ENCODE measurements around the gene CDC42BPB.
A peak's percentile ranks its signal among the peaks of the same experiment; 100 is the strongest.

CDC42BPB gene, protein sequence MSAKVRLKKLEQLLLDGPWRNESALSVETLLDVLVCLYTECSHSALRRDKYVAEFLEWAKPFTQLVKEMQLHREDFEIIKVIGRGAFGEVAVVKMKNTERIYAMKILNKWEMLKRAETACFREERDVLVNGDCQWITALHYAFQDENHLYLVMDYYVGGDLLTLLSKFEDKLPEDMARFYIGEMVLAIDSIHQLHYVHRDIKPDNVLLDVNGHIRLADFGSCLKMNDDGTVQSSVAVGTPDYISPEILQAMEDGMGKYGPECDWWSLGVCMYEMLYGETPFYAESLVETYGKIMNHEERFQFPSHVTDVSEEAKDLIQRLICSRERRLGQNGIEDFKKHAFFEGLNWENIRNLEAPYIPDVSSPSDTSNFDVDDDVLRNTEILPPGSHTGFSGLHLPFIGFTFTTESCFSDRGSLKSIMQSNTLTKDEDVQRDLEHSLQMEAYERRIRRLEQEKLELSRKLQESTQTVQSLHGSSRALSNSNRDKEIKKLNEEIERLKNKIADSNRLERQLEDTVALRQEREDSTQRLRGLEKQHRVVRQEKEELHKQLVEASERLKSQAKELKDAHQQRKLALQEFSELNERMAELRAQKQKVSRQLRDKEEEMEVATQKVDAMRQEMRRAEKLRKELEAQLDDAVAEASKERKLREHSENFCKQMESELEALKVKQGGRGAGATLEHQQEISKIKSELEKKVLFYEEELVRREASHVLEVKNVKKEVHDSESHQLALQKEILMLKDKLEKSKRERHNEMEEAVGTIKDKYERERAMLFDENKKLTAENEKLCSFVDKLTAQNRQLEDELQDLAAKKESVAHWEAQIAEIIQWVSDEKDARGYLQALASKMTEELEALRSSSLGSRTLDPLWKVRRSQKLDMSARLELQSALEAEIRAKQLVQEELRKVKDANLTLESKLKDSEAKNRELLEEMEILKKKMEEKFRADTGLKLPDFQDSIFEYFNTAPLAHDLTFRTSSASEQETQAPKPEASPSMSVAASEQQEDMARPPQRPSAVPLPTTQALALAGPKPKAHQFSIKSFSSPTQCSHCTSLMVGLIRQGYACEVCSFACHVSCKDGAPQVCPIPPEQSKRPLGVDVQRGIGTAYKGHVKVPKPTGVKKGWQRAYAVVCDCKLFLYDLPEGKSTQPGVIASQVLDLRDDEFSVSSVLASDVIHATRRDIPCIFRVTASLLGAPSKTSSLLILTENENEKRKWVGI (N-terminal part only)

DNA sequence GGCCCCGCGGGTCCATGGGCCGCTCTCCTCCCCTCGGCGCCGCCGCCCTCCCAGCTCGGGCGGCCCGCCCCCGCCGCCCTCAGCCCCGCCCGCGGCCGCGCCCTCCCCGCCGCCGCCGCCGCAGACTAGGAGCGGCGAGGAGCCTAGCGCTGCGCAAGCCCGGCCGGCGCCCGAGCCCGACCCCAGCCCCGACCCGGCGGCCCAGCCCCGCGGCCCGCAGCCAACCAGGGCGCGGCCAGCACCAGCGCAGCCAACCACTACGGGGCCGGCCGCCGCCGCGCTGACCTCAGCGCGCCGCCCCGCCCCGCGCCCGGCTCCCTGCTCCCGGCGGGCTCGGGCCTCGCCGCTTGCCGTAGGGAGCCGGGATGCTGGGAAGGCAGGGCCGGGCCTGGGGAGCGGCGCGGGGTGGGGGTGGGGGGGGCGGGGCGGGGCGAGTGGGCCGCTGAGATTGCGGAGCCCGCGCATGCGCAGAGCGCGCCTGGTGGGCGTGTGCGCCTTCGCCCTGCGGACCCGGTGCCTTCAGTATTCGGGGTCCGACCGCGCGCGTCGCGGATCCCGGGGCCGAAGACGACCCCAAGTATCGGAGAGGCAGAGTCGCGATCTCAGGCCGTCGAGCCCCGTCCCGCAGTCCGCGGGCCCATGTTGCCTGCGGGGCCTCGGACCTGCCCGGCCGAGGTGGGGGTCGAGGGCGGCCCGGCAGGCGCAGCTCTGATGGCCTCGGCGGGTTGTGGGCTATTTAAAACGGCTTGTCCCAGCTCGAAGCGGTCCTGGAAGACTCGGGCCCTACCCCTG, at the start of gene CDC42BPB:
Gene CDC42BPB, minus strand, starts transcription at position 178 of the 792 bp plus-strand sequence. CDS start 376 bp downstream, outside the sequence.
- peak; percentile 95 for DNase-seq (ENCODE audit: low read depth)

DNA sequence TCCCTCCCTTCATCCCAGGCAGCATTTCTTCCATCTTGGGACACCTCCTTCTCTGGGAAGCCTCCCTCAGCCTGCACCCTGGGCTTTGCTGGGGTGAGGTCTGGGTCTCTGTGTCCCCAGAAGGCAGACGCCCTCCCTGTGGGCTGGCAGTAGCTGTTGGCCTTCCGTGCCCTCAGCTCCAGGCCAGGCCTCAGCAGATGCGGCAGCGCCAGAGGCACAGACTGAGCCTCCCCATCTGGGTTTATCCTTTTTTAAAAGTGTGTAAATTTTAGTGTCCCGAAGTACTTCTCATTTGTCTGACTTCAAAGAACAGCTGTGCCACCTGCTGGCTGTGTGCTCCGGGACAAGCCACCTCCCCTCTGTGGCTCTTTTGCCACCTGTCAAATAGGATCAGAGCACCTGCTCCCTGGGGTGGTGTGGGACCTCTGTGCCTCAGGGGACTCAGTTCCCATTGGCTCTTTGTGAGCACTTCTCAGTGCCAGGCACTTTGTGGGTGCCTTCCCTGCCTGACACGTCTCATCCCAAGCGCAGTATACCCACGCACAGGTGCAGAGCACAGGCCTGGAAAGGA, 48.3 kb upstream of the CDC42BPB start:
- DNase-seq (ENCODE audit: low read depth) = no peak

DNA sequence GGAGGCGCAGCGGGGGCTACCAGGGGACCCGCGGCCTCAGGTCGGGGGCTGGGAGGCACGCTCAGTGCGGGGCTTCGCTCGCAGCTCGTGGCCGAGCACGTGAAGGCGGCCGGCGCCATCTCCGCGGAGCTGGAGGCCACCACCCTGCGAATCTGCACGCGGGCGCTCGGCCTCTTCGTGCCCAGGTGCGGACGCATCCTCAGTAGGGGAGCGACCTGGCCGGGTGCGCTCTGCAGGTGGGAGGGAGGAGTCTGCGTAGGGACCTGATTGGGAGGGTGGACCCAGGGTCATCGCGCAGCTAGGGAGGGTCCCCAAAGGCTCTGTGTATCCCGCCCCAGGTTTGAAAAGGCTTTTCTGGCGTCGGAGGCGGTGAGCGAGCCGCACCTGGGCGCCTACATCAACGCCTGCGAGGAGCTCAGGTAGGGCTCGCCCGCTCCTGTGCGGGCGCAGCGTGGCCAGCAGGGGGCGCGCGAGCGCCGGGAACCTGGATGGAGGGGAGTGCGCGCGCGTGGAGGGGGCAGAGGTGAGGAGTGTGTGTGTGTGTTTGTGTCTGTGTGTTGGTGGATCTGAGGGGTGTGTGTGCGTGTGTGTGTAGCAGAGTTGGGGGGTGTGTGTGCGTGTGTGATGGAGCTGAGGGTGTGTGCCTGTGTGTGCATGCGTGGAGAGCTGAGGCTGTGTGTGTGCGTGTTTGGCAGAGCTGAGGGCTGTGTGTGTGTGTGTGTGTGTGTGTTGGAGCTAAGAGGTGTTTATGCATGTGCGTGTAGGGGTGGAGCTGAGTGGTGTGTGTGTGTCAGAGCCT, 47.5 kb upstream of the CDC42BPB start:
- DNase-seq (ENCODE audit: low read depth) = peak; percentile 53

DNA sequence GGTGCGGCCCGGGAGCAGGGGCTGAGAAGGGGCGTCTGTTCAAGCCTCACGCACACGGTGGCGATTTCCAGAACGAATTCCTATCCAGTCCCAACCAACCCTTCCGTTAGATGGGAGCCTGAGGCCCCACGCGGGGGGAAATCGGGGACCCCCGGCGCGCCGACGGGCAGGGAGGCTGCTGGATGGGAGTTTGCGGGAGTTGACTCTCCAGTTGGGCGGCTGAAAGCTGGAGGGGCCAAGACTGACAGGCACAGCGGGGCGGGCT, 47.0 kb upstream of the CDC42BPB start:
- DNase-seq (ENCODE audit: low read depth) = no peak

DNA sequence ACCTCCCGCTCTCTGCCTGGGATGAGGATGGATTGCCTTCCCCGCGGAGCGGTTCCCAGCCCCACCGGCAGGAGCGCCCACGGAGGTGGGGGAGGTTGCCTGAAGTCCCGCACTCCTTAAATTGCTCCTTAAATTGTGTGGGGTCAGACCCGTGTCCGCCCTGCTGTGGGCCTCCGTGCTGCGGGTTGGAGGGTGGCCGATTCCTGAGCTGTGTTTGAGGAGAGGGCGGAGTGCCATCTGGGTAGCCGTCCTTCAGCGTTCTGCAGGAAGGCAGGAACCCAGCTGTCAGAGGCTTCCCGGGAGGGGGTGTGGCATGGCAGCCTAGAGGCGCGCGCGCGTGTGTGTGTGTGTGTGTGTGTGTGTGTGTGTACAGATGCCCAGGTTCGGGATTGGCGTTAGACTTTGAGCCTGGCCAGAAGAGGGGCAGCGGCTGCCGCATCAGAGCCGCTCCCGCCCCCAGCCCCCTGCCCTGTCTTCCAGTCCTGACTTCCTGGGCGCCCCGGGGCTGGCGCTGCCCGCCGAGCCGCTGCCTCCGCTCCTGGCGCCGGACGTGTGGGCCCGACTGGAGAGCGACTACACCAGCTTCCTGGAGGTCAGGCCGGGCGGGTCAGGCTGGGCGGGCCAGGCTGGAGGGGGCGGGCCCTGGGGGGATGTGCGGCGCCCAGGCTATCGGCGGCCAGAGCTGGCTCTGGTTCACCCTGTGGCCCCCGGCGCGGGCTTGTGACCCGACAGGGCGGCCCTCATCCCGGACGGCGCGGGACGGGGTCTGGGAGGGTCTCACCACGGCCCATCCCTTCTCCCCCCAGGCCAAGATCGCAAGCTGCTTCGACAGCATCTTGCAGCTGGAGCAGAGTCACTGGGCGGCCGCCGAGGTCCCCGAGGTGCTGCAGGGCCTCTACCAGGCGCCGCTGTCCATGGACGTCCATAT, 46.4 kb upstream of the CDC42BPB start:
- peak; percentile 77 for DNase-seq (ENCODE audit: low read depth)

DNA sequence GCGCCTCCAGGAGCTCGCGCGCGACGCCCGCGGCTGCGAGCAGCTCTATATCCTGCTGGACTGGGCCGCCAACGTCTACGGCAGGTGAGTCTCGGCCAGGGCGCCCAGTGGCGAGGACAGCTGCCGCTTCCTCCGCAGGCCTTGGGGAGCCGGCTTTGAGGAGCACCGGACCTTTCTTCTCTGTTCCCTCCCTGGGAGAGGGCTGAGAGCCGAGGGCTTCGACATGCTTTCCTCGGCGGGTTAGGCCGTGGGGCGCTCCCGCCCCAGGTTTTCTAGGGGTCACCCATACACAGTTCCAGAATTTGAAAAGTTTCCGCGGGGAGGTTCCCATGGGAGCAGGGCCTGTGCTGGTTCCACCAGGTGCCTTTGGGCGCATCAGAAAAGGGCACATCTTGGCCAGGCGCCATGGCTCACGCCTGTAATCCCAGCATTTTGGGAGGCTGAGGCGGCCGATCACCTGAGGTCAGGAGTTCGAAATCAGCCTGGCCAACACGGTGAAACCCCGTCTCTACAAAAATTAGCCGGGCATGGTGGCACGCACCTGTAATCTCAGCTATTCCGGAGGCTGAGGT, 45.4 kb upstream of the CDC42BPB start:
- no peak for DNase-seq (ENCODE audit: low read depth)

DNA sequence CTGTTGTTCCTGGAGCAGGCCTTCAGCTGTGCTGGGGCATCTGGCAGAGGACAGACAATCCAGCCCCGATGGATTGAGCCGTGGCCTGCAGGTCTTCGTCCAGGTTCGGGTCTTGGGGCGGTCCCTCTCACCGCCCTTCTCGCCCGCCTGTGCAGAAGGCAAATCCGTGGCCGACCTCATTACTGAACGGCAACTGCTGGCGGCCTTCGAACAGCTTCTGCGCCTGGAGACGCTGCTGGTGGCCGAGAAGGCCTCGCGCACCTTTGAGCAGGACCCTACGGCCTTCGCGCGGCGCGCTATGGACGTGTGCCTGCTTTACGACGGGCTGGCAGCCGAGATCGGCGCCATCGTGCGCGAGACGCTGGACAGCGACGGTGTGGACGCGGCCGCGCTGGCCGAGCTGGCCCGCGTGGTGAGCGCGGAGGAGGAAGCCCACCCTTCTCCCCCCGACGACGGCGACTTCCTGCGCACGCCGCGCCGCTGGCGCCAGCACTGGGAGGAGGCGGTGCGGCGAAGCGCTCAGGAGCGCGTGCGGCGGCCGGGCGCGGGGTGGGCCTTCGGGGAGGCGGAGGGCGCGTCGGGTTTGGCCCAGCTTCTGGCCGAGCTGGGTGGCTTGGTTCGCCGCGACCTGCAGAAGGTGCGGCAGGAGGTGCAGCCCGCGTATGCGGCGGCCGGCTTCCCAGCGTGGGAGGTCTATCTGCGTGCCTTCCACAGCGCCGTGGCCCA, 44.8 kb upstream of the CDC42BPB start:
- DNase-seq (ENCODE audit: low read depth) = no peak

DNA sequence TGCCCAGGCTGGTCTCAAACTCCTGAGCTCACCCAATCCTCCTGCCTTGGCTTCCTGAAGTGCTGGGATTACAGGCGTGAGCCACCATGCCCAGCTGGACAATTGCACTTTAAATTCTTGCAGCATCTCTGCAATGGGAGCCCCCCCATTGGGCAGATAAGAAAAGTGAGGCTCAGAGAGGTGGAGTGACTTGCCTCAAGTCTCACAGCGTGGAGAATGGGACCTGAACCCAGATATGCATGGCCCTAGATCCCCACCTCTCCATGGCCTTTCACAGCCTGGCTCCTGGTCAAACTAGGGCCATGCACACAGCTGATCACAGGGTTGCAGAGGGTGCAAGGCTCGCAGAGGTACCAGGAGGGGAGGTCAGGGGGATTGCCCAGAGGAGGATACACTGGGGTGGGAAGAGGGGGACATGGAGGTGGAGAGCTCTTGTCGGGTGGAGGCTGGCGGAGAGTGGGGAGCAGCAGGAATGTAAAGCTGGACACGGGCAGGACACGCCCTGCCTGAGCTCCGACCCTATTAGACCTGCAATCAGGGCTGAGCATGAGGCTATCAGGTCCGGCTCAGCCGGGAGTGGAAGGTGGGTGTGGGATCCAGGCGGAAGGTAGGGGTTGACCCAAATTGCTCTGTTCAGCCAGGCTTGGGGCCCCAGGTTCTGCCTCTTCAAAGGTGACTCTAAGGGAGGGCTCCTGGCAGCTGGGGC, 44.1 kb upstream of the CDC42BPB start:
- no peak for DNase-seq (ENCODE audit: low read depth)

DNA sequence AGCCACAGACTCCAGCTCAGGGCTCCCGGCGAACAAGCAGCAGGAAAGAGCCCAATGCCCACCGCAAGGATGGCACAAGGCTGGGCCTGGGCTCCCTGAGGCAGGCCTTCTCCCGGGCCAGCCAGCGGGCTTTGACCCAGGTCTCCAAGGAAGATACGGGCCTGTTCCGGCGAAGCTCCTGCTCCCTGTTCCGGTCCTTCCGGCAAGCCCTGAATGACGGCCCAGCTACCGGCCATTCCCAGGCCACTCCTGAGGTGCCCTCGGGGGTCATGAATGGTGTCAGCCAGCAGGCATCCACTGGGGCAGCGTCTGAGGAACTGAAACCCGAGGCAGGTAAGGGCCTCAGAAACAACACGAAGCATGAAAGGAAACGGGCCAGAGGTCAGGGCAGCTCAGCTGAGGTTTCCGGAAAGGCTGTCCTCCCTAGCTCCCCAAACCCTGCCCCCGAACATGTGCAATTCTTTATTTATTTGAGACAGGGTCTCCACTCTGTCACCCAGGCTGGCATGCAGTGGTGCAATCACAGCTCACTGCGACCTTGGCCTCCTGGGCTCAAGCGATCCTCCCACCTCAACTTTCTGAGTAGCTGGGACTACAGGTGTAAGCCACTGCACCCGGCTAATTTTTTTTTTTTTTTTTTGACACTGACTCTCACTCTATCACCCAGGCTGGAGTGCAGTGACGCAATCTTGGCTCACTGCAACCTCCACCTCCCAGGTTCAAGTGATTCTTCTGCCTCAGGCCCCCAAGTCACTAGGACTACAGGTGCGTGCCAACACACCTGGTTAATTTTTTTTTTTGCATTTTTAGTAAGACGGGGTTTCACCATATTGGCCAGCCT, 43.2 kb upstream of the CDC42BPB start:
- DNase-seq (ENCODE audit: low read depth) = no peak

DNA sequence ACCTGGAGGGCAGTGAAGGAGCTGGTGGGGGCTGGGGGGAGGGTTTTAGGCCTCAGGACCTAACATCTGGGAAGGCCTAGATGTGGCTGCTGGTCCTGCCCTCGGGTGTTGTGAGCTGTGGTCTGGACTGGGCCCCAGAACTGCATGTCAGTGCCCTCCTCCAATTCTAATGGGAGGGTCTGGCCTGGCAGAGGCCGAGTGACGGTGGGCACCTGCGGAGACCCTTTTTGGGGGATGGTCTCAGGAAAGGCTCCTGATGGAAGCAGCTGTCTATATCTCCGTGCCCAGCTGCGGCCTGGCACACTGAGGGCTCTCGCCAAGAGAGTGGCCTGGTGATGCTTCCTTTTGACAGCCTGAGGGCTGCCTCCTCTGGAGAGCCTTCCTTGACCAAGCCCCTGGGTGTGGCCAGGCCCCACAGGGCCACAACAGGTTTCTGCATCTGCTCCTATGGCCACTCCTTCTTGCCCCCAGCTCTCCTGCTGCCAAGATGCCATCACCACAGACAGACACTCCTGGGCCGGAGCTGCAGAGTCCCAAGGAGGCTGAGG, 42.5 kb upstream of the CDC42BPB start:
- DNase-seq (ENCODE audit: low read depth) = no peak

DNA sequence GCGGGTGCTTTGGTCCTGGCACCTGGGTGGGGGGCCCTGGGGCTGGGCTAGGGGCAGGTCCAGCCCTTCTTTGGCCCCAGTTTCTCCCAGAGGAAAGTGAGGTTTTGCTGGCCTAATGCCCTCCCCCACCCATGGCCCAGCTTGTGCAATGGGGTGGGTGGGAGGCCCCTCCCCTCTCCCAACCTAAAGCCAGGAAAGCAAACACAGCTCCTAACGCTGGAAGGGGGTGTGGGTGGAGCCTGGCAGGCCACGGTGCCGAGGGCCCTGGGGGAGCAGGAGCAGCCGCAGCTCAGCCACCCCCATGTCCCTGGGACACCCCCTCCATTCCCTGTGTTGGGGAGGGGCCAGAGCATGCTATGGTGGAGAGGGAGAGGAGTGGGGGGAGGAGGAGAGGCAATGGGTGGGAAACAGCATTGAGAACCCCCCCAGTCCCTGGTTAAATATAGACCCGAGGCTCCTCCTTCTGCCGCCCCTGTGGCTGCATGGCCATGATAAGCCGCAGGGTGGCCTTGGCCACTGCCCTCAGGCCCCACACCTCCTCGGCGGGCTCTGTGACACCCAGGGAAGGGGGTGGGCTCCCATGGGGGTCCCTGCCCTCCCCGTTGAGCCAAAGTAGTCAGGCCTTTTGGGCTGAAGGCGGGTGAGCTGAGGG, 41.9 kb upstream of the CDC42BPB start:
- no peak for DNase-seq (ENCODE audit: low read depth)

DNA sequence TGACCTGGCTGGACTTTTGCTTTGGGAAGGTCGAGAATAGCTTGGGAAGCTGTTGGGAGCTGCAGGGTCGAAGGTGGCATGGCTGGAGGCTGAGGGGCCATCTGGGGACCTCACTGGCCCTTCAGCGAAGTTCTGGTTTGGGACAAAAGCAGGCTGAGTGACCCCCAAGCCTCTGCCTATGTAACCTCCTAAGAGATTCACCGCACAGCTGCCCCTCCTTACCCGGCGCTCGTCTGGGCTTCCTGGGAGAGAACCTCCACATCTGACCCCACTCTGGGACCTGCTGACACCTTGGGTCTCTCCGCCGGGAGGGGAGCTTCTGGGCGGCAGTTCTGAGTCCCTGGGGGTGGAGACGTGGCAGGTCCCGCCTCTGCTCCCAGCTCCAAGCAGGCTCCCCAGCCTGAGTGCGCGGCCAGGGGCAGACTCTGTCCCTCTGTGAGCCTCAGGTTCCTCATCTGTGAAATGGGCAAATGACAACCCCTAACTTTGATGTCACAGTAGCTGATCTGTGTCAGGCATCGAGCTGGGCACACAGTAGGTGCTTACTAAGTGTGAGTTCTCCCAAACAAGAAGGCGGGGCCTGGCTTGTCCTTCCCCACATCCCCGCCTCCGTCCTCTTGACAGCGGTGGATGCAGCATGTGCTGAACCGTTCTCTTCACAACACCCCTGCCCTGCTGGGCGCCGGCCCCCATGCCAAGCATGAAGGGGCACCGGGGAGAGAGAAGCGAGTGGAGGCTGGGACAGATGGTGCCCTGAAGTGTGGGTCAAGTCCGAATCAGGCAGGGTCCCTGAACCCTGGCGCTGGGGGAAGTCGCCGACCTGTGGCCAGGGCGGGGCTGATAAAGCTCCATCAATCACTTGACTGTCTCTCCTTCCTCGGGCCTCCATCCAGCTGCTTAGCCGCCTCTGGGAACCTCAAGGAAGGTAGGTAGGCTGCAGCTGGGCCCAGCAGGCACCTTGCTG, 40.9 kb upstream of the CDC42BPB start:
- DNase-seq (ENCODE audit: low read depth) = no peak

DNA sequence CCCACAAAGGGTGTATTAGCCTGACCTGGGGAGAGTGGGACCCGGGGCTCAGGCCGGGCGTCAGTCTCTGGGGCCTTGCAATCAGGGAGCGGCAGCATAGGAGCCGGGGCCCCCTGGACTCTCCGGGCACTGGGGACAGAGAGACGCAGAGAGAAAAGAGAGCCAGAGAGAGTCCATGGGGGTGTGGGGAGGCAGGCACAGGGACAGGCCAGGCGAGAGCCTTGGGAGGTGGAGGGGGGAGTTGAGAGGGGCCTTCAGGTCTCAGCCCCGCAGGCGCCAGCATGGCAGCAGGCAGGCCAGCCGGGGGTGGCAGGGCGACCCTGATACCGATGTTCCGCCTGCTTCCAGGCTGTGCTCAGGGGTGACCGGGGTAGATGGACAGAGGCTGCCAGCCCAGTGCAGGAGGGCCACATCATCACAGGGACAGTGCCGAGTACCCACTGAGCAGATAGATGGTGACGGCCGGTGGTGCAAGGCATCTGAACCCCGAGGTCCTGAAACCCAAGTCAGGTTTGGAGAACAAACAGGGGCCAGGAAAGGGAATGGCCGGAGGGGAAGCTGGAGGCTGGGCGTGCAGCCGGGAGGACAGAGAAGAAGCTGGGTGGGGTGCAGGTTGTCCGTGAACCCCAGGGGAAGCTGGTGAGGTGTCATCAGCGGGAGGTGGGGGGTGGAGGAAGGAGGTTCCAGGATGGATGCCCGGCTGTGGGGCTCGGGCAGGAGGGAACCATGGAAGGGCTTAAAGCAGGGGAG, 40.1 kb upstream of the CDC42BPB start:
- no peak for DNase-seq (ENCODE audit: low read depth)

DNA sequence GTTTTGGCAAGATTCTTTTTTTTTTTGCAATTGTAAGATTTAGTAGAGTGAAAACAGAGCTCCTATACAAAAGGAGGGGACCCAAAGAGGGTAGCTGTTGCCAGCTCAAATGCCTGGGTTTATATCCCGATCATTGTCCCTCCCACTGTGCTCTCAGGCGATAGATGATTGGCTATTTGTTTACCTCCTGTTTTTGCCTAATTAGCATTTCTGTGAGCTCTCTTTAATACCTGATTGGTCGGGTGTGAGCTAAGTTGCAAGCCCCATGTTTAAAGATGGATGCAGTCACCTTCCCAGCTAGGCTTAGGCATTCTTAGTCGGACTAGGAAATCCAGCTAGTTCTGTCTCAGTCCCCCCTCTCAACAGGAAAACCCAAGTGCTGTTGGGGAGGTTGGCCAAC, 39.0 kb upstream of the CDC42BPB start:
- no peak for DNase-seq (ENCODE audit: low read depth)

Data from ELR (cell line).